HepG2 (cell line): ENCODE results near the gene SLC29A2. TPM values are rescaled to one million over a fixed set of nuclear protein-coding genes. Genes with fewer than 3 reads are reported as not detected.
A peak's percentile ranks its signal among the peaks of the same experiment; 100 is the strongest.

Experiments
- CAMTA2 ChIP-seq: sonication (generic); formaldehyde crosslinking; IDR thresholded peaks from 2 replicates; pipeline ENCODE4 v1.4.0; 2020; ENCODE audit warnings: mild to moderate bottlenecking, missing genetic modification reagents, borderline replicate concordance
- ELF1 ChIP-seq: sonication (generic); formaldehyde crosslinking; IDR thresholded peaks from 2 replicates; pipeline ENCODE4 v1.4.0; 2020; ENCODE audit warnings: missing genetic modification reagents
- FOXA3 ChIP-seq: IDR thresholded peaks from 2 replicates; pipeline ENCODE4 v1.6.1; 2016; ENCODE audit warnings: missing genetic modification reagents, missing compliant biosample characterization
- LCORL ChIP-seq, 2 experiments: fragments of 450-650 bp in 1 of 2; sonication (generic) in 1 of 2; formaldehyde crosslinking in 1 of 2; IDR thresholded peaks; 2 replicates each; pipeline versions ENCODE4 v1.5.0 to v1.6.1; 2017 to 2020; ENCODE audit warnings: antibody characterized with exemption in 1 of 2, missing genetic modification reagents in 1 of 2
- MEIS1 ChIP-seq: sonication (generic); formaldehyde crosslinking; IDR thresholded peaks from 2 replicates; pipeline ENCODE4 v1.9.0; 2021; ENCODE audit warnings: mild to moderate bottlenecking, missing genetic modification reagents, moderate library complexity, borderline replicate concordance
- PPARG ChIP-seq: conservative IDR thresholded peaks from 2 replicates; pipeline ENCODE4 v1.6.1; 2016; ENCODE audit warnings: missing biosample characterization, missing genetic modification reagents
- RELA ChIP-seq: sonication (generic); formaldehyde crosslinking; IDR thresholded peaks from 2 replicates; pipeline ENCODE4 v1.4.0; 2020; ENCODE audit warnings: missing genetic modification reagents
- TAF15 ChIP-seq: fragments of 200-400 bp; formaldehyde crosslinking; IDR thresholded peaks from one replicate; pipeline ENCODE4 v1.6.1; 2018; ENCODE audit warnings: mild to moderate bottlenecking, low read depth, low read length; ENCODE audit not compliant: poor library complexity, severe bottlenecking
- U2AF2 ChIP-seq: fragments of 200-400 bp; formaldehyde crosslinking; IDR thresholded peaks from 2 replicates; pipeline ENCODE4 v1.6.1; 2017; ENCODE audit warnings: low read depth, mild to moderate bottlenecking, low read length
- ZNF10 ChIP-seq: sonication (generic); formaldehyde crosslinking; IDR thresholded peaks from 2 replicates; pipeline ENCODE4 v1.4.0; 2020; ENCODE audit warnings: mild to moderate bottlenecking, low read depth, missing genetic modification reagents, borderline replicate concordance
- ZNF232 ChIP-seq: sonication (generic); formaldehyde crosslinking; IDR thresholded peaks from 2 replicates; pipeline ENCODE4 v1.4.0; 2020; ENCODE audit warnings: missing genetic modification reagents, borderline replicate concordance
- ZNF335 ChIP-seq: sonication (generic); formaldehyde crosslinking; IDR thresholded peaks from 2 replicates; pipeline ENCODE4 v1.4.0; 2020; ENCODE audit warnings: missing genetic modification reagents
- polyA plus RNA-seq, 8 experiments: library from polyadenylated mRNA; depleted of rRNA in 3 of 8; stranded (reverse) in 7 of 8; unstranded in 1 of 8; fragments of >200 nt; fragmentation: Illumina TruSeq in 4 of 8; extraction: Trizol in 4 of 8; gene quantifications; 2 replicates each; pipeline versions ENCODE4 v1.2.1 to v1.2.3, GENCODE V29; 2011 to 2016; ENCODE audit warnings: low read depth in 4 of 8, missing spikeins in 1 of 8, mixed read lengths in 1 of 8; ENCODE audit not compliant: insufficient read depth in 1 of 8
- total RNA-seq, 5 experiments: library from RNA; depleted of rRNA; stranded (reverse); fragments of >200 nt; fragmentation: Illumina TruSeq; extraction: Trizol; gene quantifications; 2 replicates each; pipeline ENCODE4 v1.2.3, GENCODE V29; 2016; ENCODE audit warnings: low read depth in 1 of 5
- TF ChIP-seq, protein P1 (sequence below): sonication (generic); formaldehyde crosslinking; IDR thresholded peaks from 2 replicates; pipeline ENCODE4 v1.5.1; 2020; ENCODE audit warnings: mild to moderate bottlenecking, missing genetic modification reagents, borderline replicate concordance
- TF ChIP-seq, protein P2 (sequence below): sonication (generic); formaldehyde crosslinking; IDR thresholded peaks from 2 replicates; pipeline ENCODE4 v1.8.0; 2022; ENCODE audit warnings: missing genetic modification reagents, mild to moderate bottlenecking, moderate library complexity, borderline replicate concordance
- TF ChIP-seq, protein P3 (sequence below): sonication (generic); formaldehyde crosslinking; IDR thresholded peaks from 2 replicates; pipeline ENCODE4 v1.8.0; 2022; ENCODE audit warnings: missing genetic modification reagents, mild to moderate bottlenecking, borderline replicate concordance

Gene SLC29A2
- total and polyA plus RNA-seq, 2 of the 13 experiments (the other 11 are each of a cell fraction or from before 2014, with no cell fraction given) = 0.63 to 0.66 TPM

DNA sequence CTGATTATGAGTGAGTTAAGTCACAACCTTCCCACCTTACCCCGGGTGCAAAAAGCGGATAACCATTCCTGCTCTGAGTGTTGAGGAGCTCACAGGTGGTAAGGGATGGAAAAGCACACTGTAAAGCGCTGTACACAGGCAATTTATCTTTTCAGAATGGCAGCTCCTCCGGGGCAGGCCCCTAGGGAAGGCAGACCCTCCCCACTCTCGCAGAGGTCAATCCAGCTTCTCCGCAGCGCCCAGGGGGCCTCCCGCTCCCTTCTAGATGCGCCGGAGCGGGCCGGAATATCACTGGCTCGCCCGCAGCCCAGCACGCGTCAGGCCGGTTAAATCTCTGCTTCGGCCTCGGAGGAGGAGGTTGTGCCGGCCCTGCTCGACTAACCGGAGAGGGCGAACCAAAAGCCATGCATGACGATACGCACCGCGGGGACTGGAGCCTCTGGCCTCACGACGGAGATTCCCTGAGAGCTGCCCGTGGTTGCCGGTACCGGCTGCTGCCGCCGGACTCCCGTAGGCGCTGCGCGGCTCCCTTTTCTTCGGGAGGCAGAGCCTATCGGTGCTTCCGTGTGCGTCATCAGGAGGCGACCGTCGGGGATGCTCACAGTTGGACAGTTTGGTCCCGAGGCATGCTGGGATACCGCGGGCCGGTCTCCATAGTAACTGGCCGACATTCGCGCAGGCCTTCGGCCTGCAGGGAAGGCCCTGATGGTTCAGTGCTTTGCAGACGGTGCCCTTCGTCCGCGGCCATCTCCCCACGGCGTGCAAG lies 26.8 kb downstream of the SLC29A2 start, which contains the start of gene BRMS1 (continued):
- TF ChIP-seq LCORL (IDR thresholded peaks at IDR 0.05) (no peak), LCORL (CRISPR knock-in tag; IDR thresholded peaks at IDR 0.05) (0 out of 2 replicates have a peak, but pooled peaks have one; percentile 51), ZNF232 (CRISPR knock-in tag) (no peak), U2AF2 (no peak), MEIS1 (CRISPR knock-in tag) (peak; percentile 79; the same call in 1 of the 2 replicates), FOXA3 (CRISPR knock-in tag) (peak; percentile 73), RELA (CRISPR knock-in tag) (no peak), ELF1 (peak; percentile 99), TAF15 (peak; percentile 84), CAMTA2 (CRISPR knock-in tag) (no peak), PPARG (CRISPR knock-in tag) (peak; percentile 35; the same call in 1 of the 2 replicates), ZNF10 (CRISPR knock-in tag) (no peak), ZNF335 (CRISPR knock-in tag) (peak; percentile 78; the same call in 1 of the 2 replicates)
- TF ChIP-seq, protein P1, sequence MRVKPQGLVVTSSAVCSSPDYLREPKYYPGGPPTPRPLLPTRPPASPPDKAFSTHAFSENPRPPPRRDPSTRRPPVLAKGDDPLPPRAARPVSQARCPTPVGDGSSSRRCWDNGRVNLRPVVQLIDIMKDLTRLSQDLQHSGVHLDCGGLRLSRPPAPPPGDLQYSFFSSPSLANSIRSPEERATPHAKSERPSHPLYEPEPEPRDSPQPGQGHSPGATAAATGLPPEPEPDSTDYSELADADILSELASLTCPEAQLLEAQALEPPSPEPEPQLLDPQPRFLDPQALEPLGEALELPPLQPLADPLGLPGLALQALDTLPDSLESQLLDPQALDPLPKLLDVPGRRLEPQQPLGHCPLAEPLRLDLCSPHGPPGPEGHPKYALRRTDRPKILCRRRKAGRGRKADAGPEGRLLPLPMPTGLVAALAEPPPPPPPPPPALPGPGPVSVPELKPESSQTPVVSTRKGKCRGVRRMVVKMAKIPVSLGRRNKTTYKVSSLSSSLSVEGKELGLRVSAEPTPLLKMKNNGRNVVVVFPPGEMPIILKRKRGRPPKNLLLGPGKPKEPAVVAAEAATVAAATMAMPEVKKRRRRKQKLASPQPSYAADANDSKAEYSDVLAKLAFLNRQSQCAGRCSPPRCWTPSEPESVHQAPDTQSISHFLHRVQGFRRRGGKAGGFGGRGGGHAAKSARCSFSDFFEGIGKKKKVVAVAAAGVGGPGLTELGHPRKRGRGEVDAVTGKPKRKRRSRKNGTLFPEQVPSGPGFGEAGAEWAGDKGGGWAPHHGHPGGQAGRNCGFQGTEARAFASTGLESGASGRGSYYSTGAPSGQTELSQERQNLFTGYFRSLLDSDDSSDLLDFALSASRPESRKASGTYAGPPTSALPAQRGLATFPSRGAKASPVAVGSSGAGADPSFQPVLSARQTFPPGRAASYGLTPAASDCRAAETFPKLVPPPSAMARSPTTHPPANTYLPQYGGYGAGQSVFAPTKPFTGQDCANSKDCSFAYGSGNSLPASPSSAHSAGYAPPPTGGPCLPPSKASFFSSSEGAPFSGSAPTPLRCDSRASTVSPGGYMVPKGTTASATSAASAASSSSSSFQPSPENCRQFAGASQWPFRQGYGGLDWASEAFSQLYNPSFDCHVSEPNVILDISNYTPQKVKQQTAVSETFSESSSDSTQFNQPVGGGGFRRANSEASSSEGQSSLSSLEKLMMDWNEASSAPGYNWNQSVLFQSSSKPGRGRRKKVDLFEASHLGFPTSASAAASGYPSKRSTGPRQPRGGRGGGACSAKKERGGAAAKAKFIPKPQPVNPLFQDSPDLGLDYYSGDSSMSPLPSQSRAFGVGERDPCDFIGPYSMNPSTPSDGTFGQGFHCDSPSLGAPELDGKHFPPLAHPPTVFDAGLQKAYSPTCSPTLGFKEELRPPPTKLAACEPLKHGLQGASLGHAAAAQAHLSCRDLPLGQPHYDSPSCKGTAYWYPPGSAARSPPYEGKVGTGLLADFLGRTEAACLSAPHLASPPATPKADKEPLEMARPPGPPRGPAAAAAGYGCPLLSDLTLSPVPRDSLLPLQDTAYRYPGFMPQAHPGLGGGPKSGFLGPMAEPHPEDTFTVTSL = no peak
- TF ChIP-seq, protein P2, sequence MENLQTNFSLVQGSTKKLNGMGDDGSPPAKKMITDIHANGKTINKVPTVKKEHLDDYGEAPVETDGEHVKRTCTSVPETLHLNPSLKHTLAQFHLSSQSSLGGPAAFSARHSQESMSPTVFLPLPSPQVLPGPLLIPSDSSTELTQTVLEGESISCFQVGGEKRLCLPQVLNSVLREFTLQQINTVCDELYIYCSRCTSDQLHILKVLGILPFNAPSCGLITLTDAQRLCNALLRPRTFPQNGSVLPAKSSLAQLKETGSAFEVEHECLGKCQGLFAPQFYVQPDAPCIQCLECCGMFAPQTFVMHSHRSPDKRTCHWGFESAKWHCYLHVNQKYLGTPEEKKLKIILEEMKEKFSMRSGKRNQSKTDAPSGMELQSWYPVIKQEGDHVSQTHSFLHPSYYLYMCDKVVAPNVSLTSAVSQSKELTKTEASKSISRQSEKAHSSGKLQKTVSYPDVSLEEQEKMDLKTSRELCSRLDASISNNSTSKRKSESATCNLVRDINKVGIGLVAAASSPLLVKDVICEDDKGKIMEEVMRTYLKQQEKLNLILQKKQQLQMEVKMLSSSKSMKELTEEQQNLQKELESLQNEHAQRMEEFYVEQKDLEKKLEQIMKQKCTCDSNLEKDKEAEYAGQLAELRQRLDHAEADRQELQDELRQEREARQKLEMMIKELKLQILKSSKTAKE = no peak
- TF ChIP-seq, protein P3, sequence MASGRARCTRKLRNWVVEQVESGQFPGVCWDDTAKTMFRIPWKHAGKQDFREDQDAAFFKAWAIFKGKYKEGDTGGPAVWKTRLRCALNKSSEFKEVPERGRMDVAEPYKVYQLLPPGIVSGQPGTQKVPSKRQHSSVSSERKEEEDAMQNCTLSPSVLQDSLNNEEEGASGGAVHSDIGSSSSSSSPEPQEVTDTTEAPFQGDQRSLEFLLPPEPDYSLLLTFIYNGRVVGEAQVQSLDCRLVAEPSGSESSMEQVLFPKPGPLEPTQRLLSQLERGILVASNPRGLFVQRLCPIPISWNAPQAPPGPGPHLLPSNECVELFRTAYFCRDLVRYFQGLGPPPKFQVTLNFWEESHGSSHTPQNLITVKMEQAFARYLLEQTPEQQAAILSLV (CRISPR knock-in tag) = peak; percentile 84; the same call in 1 of the 2 replicates
